Suprapubic skin (tissue), 4 donors: Measurements from ENCODE around the gene PTPRM. TPM values are rescaled to one million over a fixed set of nuclear protein-coding genes. Genes with fewer than 3 reads are reported as not detected.

Experiments used
- DNase-seq, 2 donors: peaks; one replicate each; pipeline ENCODE4 v3.0.0-alpha.2; 2019; ENCODE audit warnings: low spot score in 2 of 2
- H3K27ac ChIP-seq: fragments of 200-600 bp; sonication (generic); one replicate; pipeline ENCODE4 v1.5.1; 2019
- H3K27me3 ChIP-seq: fragments of 200-600 bp; sonication (generic); one replicate; pipeline ENCODE4 v1.5.1; 2019
- H3K36me3 ChIP-seq: fragments of 200-600 bp; sonication (generic); one replicate; pipeline ENCODE4 v1.5.1; 2019
- H3K4me1 ChIP-seq: fragments of 200-600 bp; sonication (generic); one replicate; pipeline ENCODE4 v1.5.1; 2019
- H3K4me3 ChIP-seq: fragments of 200-600 bp; sonication (generic); one replicate; pipeline ENCODE4 v1.5.1; 2019; ENCODE audit warnings: mild to moderate bottlenecking
- H3K9me3 ChIP-seq: fragments of 200-600 bp; sonication (generic); one replicate; pipeline ENCODE4 v1.5.1; 2019
- EP300 ChIP-seq: sonication (generic); formaldehyde crosslinking; IDR thresholded peaks from one replicate; pipeline ENCODE4 v1.6.1; 2017; ENCODE audit warnings: antibody characterized with exemption
- POLR2A ChIP-seq, 2 donors: fragments of 450-650 bp; IDR thresholded peaks; one replicate each; pipeline ENCODE4 v1.6.1; 2017; ENCODE audit warnings: antibody characterized with exemption in 2 of 2, mild to moderate bottlenecking in 2 of 2, moderate library complexity in 2 of 2
- POLR2AphosphoS5 ChIP-seq, 3 donors: sonication (generic); formaldehyde crosslinking; IDR thresholded peaks; one replicate each; pipeline ENCODE4 v1.6.1; 2017; ENCODE audit warnings: antibody characterized with exemption in 3 of 3
- WGBS: methylation state at CpG from one replicate; pipeline ENCODE4 v1.1.5; 2018; 5-methylcytosine and 5-hydroxymethylcytosine counted together
- total RNA-seq, 4 donors: library from RNA; depleted of rRNA; stranded (reverse); fragments of >200 nt; gene quantifications; one replicate each; pipeline ENCODE4 v1.1.0, GENCODE V29; 2016
- TF ChIP-seq, protein P1 (sequence below), 2 donors: fragments of 200-600 bp in 1 of 2; fragments of 450-650 bp in 1 of 2; sonication (generic) in 1 of 2; IDR thresholded peaks; one replicate each; pipeline ENCODE4 v1.5.1; 2016 to 2019; ENCODE audit warnings: antibody characterized with exemption in 2 of 2, mild to moderate bottlenecking in 1 of 2, moderate library complexity in 1 of 2

Gene PTPRM
- total RNA-seq, 4 donors from 2014 or later: 19.8 to 73.7 (median 40.0) TPM

DNA sequence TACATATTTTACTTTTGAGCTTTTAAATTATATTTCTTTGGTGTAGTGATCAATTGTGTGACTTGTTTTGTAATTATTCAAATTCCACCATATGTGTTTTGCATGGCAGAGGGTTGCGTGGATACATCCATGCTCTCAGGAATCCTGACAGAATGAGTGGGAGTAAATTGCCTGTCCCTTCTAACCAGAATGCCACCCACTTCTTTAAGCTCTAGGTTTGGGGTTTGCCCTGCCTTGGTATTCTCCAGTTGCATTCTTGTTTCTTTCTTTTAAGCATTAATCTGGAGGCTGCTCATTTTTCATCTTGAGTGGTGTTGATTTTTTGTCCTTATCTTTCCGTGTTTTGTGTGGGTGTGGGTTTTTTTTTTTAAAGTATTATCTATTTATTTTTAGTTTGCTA, 360.0 kb downstream of the PTPRM start:
- Histone ChIP-seq H3K27ac (no peak overlapping the region), H3K9me3 (no peaks in the 10 kb centered on the region), H3K4me1 (no peaks in the 10 kb centered on the region), H3K36me3 (no peaks in the 10 kb centered on the region), H3K27me3 (no peaks in the 10 kb centered on the region), H3K4me3 (no peak overlapping the region)
- 65% methylated on average over 2 of the region's 2 CpGs for WGBS
- DNase-seq: no peak
- TF ChIP-seq EP300 (no peak), POLR2A (IDR thresholded peaks at IDR 0.05) (no peak), POLR2AphosphoS5 (IDR thresholded peaks at IDR 0.05) (no peak)
- TF ChIP-seq, protein P1, sequence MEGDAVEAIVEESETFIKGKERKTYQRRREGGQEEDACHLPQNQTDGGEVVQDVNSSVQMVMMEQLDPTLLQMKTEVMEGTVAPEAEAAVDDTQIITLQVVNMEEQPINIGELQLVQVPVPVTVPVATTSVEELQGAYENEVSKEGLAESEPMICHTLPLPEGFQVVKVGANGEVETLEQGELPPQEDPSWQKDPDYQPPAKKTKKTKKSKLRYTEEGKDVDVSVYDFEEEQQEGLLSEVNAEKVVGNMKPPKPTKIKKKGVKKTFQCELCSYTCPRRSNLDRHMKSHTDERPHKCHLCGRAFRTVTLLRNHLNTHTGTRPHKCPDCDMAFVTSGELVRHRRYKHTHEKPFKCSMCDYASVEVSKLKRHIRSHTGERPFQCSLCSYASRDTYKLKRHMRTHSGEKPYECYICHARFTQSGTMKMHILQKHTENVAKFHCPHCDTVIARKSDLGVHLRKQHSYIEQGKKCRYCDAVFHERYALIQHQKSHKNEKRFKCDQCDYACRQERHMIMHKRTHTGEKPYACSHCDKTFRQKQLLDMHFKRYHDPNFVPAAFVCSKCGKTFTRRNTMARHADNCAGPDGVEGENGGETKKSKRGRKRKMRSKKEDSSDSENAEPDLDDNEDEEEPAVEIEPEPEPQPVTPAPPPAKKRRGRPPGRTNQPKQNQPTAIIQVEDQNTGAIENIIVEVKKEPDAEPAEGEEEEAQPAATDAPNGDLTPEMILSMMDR (IDR thresholded peaks at IDR 0.05): no peak

DNA sequence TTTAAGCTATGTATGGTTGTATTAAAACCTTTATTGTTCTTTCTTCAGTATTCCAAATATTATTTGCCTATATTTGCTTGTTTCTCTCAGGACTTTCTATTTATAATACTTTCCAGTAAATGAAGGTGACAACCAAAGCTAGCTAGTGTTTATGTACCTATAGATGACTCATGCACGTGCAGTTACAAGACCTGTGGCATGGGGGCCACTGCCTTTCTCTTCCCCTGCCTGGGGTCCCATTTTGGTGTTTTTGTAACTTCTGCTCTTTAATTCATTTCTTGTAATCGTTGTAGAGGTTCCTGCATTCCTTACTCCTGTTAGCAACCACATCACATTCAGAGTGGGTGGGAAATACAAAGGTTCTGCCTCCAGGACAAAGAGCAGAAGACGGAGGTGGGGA, 364.6 kb downstream of the PTPRM start:
- Histone ChIP-seq H3K36me3 (no peaks in the 10 kb centered on the region), H3K4me3 (no peak overlapping the region), H3K27me3 (no peaks in the 10 kb centered on the region), H3K4me1 (no peaks in the 10 kb centered on the region), H3K9me3 (no peaks in the 10 kb centered on the region), H3K27ac (no peak overlapping the region)
- TF ChIP-seq EP300 (no peak), POLR2AphosphoS5 (IDR thresholded peaks at IDR 0.05) (no peak), POLR2A (IDR thresholded peaks at IDR 0.05) (no peak)
- TF ChIP-seq, protein P1 (IDR thresholded peaks at IDR 0.05): no peak
- no peak for DNase-seq
- 44% methylated on average over 3 of the region's 3 CpGs for WGBS

DNA sequence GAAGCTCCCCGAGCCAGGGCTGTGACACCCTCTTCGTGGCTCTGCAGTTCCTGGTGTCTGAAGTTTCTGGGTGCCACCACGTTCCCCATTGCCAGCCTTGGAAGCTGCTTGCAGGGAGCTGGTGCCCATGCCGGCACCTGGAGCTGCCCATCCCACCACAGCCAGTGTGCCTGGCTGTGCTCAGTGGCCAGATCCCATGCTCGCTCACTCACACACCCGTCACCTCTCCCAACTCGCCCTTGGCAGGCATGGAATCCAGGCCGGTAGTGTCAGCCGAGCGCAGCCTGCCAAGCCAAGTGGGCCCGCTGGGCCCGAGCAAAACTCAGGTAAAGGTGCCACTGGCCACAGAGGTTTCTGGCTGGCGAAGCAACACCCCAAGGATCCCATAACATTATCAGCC, 370.2 kb downstream of the PTPRM start:
- no peaks in the 10 kb centered on the region for H3K36me3 ChIP-seq
- TF ChIP-seq, protein P1 (IDR thresholded peaks at IDR 0.05): no peak
- TF ChIP-seq POLR2AphosphoS5 (IDR thresholded peaks at IDR 0.05) (no peak), EP300 (no peak), POLR2A (IDR thresholded peaks at IDR 0.05) (no peak)
- WGBS: 94% methylated on average over 7 of the region's 13 CpGs
- no peaks in the 10 kb centered on the region for H3K27me3 ChIP-seq
- no peak for DNase-seq
- no peaks in the 10 kb centered on the region for H3K9me3 ChIP-seq
- H3K4me1 ChIP-seq: no peaks in the 10 kb centered on the region
- H3K27ac ChIP-seq: no peak overlapping the region
- H3K4me3 ChIP-seq: no peak overlapping the region

DNA sequence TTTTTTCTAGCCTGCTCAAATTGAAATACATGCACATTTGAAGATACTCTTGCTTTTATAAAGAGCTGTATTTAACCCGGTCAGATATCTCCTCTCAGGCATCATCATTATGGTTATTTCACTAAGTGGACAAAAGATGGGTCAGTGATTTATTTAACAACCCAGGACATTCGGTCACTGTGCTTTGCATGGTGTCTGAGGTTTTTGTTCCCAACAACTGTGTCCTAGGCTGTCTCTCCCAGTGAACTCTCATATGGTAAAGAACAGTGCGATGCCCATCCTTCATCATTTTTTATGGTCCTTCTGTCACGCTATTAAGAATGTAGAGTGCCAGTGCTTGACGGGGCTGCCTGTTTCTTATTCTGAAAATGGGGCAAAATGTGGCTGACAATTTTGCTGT, 372.4 kb downstream of the PTPRM start:
- Histone ChIP-seq H3K36me3 (no peaks in the 10 kb centered on the region), H3K4me1 (no peaks in the 10 kb centered on the region), H3K4me3 (no peak overlapping the region), H3K27me3 (no peaks in the 10 kb centered on the region), H3K27ac (no peak overlapping the region), H3K9me3 (no peaks in the 10 kb centered on the region)
- 90% methylated on average over 5 of the region's 5 CpGs for WGBS
- no peak for TF ChIP-seq POLR2A (IDR thresholded peaks at IDR 0.05)
- TF ChIP-seq EP300: no peak
- TF ChIP-seq POLR2AphosphoS5 (IDR thresholded peaks at IDR 0.05): no peak
- TF ChIP-seq, protein P1 (IDR thresholded peaks at IDR 0.05): no peak
- no peak for DNase-seq

DNA sequence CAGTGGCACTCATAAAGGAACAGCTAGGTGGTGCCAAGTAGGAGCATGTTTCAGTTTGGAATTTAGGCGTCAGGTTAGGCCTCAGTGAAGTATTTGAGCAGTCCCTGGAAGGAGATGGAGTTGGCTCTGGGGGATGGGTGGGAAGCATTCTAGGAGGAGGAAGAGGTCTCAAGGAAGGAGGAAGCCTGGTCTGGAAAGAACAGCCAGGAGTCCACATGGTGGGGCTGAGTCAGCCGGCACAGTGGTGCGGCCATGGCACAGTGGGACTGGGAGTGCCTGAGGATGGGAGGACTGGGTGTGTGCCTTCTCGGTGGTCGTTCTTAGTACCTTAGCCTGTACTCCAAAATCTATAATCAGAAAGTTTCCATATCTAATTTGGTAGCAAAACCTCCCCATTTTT, 373.3 kb downstream of the PTPRM start:
- no peak for DNase-seq
- TF ChIP-seq, protein P1 (IDR thresholded peaks at IDR 0.05): no peak
- TF ChIP-seq EP300 (no peak), POLR2AphosphoS5 (IDR thresholded peaks at IDR 0.05) (no peak), POLR2A (IDR thresholded peaks at IDR 0.05) (no peak)
- no peaks in the 10 kb centered on the region for H3K36me3 ChIP-seq
- no peaks in the 10 kb centered on the region for H3K27me3 ChIP-seq
- H3K27ac ChIP-seq: no peak overlapping the region
- H3K9me3 ChIP-seq: no peaks in the 10 kb centered on the region
- no peak overlapping the region for H3K4me3 ChIP-seq
- 97% methylated on average over 5 of the region's 5 CpGs for WGBS
- no peaks in the 10 kb centered on the region for H3K4me1 ChIP-seq
